ENCODE data around the gene CYREN. TPM values are rescaled to one million over a fixed set of nuclear protein-coding genes. Genes with fewer than 3 reads are reported as not detected.

CYREN gene
- total and polyA plus RNA-seq, 9 of the 15 experiments (the other 6 are each of a cell fraction or from before 2014, with no cell fraction given): 13.9 to 108 (median 88.8) TPM

GRCh38 chr7:135169141-135169963 lies 1.2 kb downstream of the CYREN start (continued):
- TF ChIP-seq FOXM1 (IDR thresholded peaks at IDR 0.05; ENCODE audit: low read depth) (no peak), FOXM1 (CRISPR knock-in tag; IDR thresholded peaks at IDR 0.05; ENCODE audit: low read depth) (no peak), SIN3B (IDR thresholded peaks at IDR 0.05; ENCODE audit: low read depth) (no peak), TFAM (CRISPR knock-in tag; conservative IDR thresholded peaks at IDR 0.05) (no peak), NCOA2 (IDR thresholded peaks at IDR 0.05; ENCODE audit: partially characterized antibody in 2 of 2) (no peak), NCOA4 (IDR thresholded peaks at IDR 0.05; ENCODE audit: partially characterized antibody) (no peak), PREB (CRISPR knock-in tag; IDR thresholded peaks at IDR 0.05) (no peak), PKNOX1 (IDR thresholded peaks at IDR 0.05) (0 out of 2 replicates have a peak, but pooled peaks have one; percentile 19), ZFX (CRISPR knock-in tag; IDR thresholded peaks at IDR 0.05) (no peak), ZNF609 (CRISPR knock-in tag; IDR thresholded peaks at IDR 0.05; ENCODE audit: borderline replicate concordance) (no peak), ARID3B (CRISPR knock-in tag; IDR thresholded peaks at IDR 0.05; ENCODE audit: borderline replicate concordance) (no peak), ZNF280A (IDR thresholded peaks at IDR 0.05; ENCODE audit: low read depth, partially characterized antibody) (no peak), GABPB2 (CRISPR knock-in tag; conservative IDR thresholded peaks at IDR 0.05) (no peak), ARNT (IDR thresholded peaks at IDR 0.05) (0 out of 4 replicates have a peak, but pooled peaks of 1 of the 2 experiments have one; percentile 20), TAF7 (tag; IDR thresholded peaks at IDR 0.05) (no peak), TOE1 (IDR thresholded peaks at IDR 0.05; ENCODE audit: borderline replicate concordance) (no peak), TOE1 (CRISPR knock-in tag; IDR thresholded peaks at IDR 0.05; ENCODE audit: borderline replicate concordance, low read depth) (no peak)
